Pancreas (tissue), 10 donors: ENCODE data around the gene BZW1. TPM values are rescaled to one million over a fixed set of nuclear protein-coding genes. Genes with fewer than 3 reads are reported as not detected.

Experiments
- ATAC-seq, 4 donors: fragments of 200-7000 bp; cut with Tn5 transposase; one replicate each; pipeline versions ENCODE4 v1.8.0 to v1.9.1; 2020; ENCODE audit warnings: mild to moderate bottlenecking in 4 of 4, moderate library complexity in 4 of 4
- DNase-seq, 6 donors: peaks; one replicate each; pipeline ENCODE4 v3.0.0-alpha.2; 2020
- FAIRE-seq: peaks from 2 replicates; lab custom pipeline; 2012; peaks lifted over from hg19 to GRCh38; lab: Jason Lieb, UNC
- H3K27ac ChIP-seq, 4 donors: fragments of 200-600 bp; sonication (generic); 1 replicate in 3 of 4; 2 replicates in 1 of 4; pipeline versions ENCODE4 v1.5.0 to v1.8.0; 2020
- H3K27me3 ChIP-seq, 4 donors: fragments of 200-600 bp; one replicate each; pipeline ENCODE4 v1.8.0; 2021
- H3K36me3 ChIP-seq, 3 donors: fragments of 200-600 bp; sonication (generic) in 1 of 3; one replicate each; pipeline versions ENCODE4 v1.5.0 to v1.8.0; 2020 to 2021
- H3K4me1 ChIP-seq, 3 donors: fragments of 200-600 bp; one replicate each; pipeline ENCODE4 v1.8.0; 2021
- H3K4me3 ChIP-seq, 4 donors: fragments of 200-600 bp; sonication (generic) in 2 of 4; one replicate each; pipeline versions ENCODE4 v1.5.0 to v1.8.0; 2020 to 2021
- H3K9me3 ChIP-seq, 4 donors: fragments of 200-600 bp; one replicate each; pipeline ENCODE4 v1.8.0; 2021
- WGBS, 2 donors: extraction: QIAGEN DNeasy Blood & Tissue Kit; methylation state at CpG; one replicate each; pipeline ENCODE4 v1.1.7; 2013; 5-methylcytosine and 5-hydroxymethylcytosine counted together
- intact Hi-C, 3 donors: fragments of 100-400 bp; cut with DNase I; formaldehyde crosslinking; loops; one replicate each; pipeline versions ENCODE4 v1.11.1 to v1.14.2; 2022
- polyA plus RNA-seq, 2 donors: library from polyadenylated mRNA; stranded (reverse); fragments of 200-250 nt; gene quantifications; one replicate each; pipeline ENCODE4 v1.2.3, GENCODE V29; 2013
- total RNA-seq, 6 donors: library from RNA; stranded (reverse); fragmentation: NEBNext Ultra II Directional in 4 of 6; extraction: Animal tissue kit (Norgen Biotek cat#: 25700) in 4 of 6; gene quantifications; one replicate each; pipeline versions ENCODE4 v1.2.1 to v1.2.4, GENCODE V29; 2021 to 2023
- TF ChIP-seq, protein P1 (sequence below), 4 donors: fragments of 200-600 bp; sonication (generic) in 3 of 4; IDR thresholded peaks; one replicate each; pipeline versions ENCODE4 v1.5.0 to v1.8.0; 2021; ENCODE audit warnings: antibody characterized with exemption in 4 of 4
- donor health status: healthy with polysubstance abuse.
- donor health status: DM: no; HTN: no; CAD: no; lungs with moderate emphysema.
- donor health status: DM: no; HTN: no; CAD: no.
- donor health status: control.
- donor health status: control.
- donor health status: Bipolar disorder and iron deficiency.
- donor health status: DM: yes; HTN: yes; CAD: no.
- donor health status: DM: no; HTN: no; CAD: no.
- donor health status: DM: no; HTN: no; CAD: no.
- donor health status: DM: yes; HTN: yes; CAD: no.

The BZW1 gene
- total and polyA plus RNA-seq, 8 donors, result 9.7 to 85.7 (median 50.4) TPM

- ATAC-seq (no peak), DNase-seq (no peak), FAIRE-seq (no peak)
- TF ChIP-seq, protein P1, sequence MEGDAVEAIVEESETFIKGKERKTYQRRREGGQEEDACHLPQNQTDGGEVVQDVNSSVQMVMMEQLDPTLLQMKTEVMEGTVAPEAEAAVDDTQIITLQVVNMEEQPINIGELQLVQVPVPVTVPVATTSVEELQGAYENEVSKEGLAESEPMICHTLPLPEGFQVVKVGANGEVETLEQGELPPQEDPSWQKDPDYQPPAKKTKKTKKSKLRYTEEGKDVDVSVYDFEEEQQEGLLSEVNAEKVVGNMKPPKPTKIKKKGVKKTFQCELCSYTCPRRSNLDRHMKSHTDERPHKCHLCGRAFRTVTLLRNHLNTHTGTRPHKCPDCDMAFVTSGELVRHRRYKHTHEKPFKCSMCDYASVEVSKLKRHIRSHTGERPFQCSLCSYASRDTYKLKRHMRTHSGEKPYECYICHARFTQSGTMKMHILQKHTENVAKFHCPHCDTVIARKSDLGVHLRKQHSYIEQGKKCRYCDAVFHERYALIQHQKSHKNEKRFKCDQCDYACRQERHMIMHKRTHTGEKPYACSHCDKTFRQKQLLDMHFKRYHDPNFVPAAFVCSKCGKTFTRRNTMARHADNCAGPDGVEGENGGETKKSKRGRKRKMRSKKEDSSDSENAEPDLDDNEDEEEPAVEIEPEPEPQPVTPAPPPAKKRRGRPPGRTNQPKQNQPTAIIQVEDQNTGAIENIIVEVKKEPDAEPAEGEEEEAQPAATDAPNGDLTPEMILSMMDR (IDR thresholded peaks at IDR 0.05), result no peak
- H3K4me3 ChIP-seq, result no peak overlapping the region
- H3K27ac ChIP-seq, result no peak overlapping the region
- H3K27me3 ChIP-seq, result no peaks in the 10 kb centered on the region
- WGBS, 2 donors, result 95 to 96% methylated on average over 6 of the region's 6 CpGs
- no peaks in the 10 kb centered on the region for H3K9me3 ChIP-seq
- intact Hi-C loops, result no loop called here
- peaks cover 0 to 31% (median 13%) of the 10 kb centered on the region in 3 donors for H3K36me3 ChIP-seq
- no peaks in the 10 kb centered on the region for H3K4me1 ChIP-seq
These were observed 61.9 kb downstream of the BZW1 start for GRCh38 chr2:200873560-200873959.

Other genes with a start within 250 kb of the BZW1 start
- gene AOX1, start 225.9 kb upstream of the BZW1 start, total RNA-seq, result 100 to 1,000 TPM in 5 of 6 donors, 10 to 100 TPM in 1; 94.6 to 181 (median 136) TPM
- gene AOX1, start 225.9 kb upstream of the BZW1 start, polyA plus RNA-seq, result 10 to 100 TPM; 17.8 to 29.2 TPM
- 10 to 100 TPM; 45.0 to 78.2 (median 59.5) TPM for gene CLK1, start 52.7 kb downstream of the BZW1 start, total RNA-seq
- 100 to 1,000 TPM; 502 to 573 TPM for gene CLK1, start 52.7 kb downstream of the BZW1 start, polyA plus RNA-seq
- gene PPIL3, start 77.2 kb downstream of the BZW1 start, total RNA-seq, result 10 to 100 TPM in 3 of 6 donors, 1 to 10 TPM in 3; 7.2 to 15.1 (median 10.7) TPM
- 10 to 100 TPM; 11.1 to 21.8 TPM for gene PPIL3, start 77.2 kb downstream of the BZW1 start, polyA plus RNA-seq
- 10 to 100 TPM in 3 of 6 donors, 1 to 10 TPM in 3; 5.9 to 11.3 (median 8.4) TPM for gene NIF3L1, start 77.5 kb downstream of the BZW1 start, total RNA-seq
- 10 to 100 TPM in 1 of 2 donors, 1 to 10 TPM in 1; 7.5 to 14.9 TPM for gene NIF3L1, start 77.5 kb downstream of the BZW1 start, polyA plus RNA-seq
- 10 to 100 TPM; 11.1 to 17.8 (median 14.4) TPM for gene ORC2, start 151.8 kb downstream of the BZW1 start, total RNA-seq
- 1 to 10 TPM; 9.2 to 9.3 TPM for gene ORC2, start 151.8 kb downstream of the BZW1 start, polyA plus RNA-seq